HG03432 (cell line): ENCODE measurements around the gene PLD1.

Experiments
- ATAC-seq: cut with Tn5 transposase; IDR thresholded peaks from one replicate; pipeline ENCODE4 v1.9.1; 2021; ENCODE audit warnings: mild to moderate bottlenecking, moderate library complexity; ENCODE audit not compliant: unreplicated experiment

Gene PLD1

DNA sequence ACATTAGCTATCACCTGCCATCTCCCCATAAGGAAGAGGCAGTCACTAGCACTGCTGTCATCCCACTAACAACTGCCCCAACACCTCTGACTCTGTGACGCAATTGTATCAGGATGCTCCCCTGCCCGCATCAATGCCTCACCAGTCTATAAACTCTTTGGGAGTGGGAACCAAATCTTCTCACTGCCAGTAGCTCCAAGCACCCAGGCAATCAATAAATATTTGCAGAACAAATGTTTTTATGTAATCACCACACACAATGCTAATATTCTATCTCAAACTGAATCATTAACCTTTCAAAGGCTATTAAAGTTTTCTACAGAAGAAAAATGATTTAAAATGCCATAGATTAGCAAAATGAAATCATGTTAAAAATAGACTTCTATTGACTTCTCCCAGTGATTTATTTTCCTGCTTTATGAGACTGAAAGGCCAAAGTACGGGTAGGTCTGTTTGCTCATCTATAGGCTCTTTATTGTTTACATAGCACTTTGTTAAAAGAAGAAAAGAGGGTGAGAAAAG lies 131.3 kb downstream of the PLD1 start:
- ATAC-seq = no peak

GRCh38 chr3:171677706-171678105 lies 132.6 kb downstream of the PLD1 start:
- ATAC-seq = no peak

DNA sequence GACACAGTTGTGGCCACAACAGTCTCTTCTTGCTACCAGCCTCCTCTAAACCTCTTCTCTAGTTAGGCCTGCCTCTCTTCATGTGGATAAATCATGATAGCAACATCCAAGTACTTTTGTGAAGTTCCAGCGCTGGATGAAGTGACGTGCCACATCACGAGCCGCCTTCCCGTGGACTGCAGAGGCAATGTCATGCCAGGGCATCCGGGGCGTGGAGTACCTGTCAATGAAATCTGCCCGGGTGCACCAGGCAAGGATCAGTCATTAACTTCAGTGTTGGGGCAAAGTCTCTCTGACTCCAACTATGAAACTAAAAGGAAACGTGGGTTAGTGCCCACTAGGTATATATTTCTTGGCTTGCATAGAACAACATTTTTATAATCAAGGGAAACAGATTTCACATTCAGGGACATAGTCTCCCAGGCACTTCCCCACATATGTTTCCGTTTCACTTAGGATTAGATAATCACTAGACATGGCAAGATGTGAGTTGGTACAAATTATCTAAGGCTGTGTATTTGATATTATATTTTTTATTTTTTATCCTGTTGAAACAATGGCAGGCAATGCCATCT lies 133.6 kb downstream of the PLD1 start:
- no peak for ATAC-seq

GRCh38 chr3:171673951-171674350 lies 136.3 kb downstream of the PLD1 start:
- ATAC-seq = no peak

GRCh38 chr3:171672538-171672937 lies 137.7 kb downstream of the PLD1 start:
- no peak for ATAC-seq

- no peak for ATAC-seq
Observed at GRCh38 chr3:171672124-171672523, 138.2 kb downstream of the PLD1 start.

DNA sequence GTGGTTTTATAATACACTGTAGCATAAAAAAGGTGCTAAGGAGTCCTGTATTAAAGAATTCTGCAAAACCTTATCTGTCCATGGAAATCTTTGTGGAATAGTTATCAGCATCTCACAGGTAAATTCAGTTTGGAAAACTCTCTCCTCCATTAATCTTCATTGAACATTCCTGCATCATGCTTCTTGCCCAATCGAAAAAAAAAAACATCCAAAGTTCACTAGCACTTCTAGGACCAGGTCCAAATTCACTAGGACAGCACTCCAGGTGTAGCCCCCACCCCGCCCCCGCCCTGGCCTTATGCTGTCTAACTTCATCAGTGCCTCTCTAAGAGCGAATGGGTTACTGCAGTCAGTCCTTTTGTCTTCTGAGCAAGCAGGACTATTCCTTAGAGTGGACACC lies 138.6 kb downstream of the PLD1 start:
- ATAC-seq = no peak

DNA sequence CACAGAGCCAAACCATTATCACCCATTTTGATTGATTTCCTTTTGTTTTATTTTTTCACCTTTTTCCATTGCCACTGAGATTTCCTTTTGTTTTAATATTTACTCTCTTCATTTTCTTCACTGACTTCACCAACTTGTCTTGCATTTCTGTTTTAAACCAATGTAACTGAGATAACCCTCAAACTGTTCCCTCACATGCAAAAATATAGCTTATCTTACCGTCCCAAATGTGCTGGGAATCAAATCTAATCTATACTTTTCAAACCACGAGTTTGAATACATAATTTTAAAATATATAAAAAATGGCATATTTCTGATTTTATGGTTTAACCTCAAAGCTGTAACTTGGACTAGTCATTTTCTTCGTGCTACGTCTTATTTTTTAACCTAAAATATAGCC lies 143.8 kb downstream of the PLD1 start:
- ATAC-seq = no peak

GRCh38 chr3:171663805-171664204 lies 146.5 kb downstream of the PLD1 start:
- no peak for ATAC-seq

DNA sequence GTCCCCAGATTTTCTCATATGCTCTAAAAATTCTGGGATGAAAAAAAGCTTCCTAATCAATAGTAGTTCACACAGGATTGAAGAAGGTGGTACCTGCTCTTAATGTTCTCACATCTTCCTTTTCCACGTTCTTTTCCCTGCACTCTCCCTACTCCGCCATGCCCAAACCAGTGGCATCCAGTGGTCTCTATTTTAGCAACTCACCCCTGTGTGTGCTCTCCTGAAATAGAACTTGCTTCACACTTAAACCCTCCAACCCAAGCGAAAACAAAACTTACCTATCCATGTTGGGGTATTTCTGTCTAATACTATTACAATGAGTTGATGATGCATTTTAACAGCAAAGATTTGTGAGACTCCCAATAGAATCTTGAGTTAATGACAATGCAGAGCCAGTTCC lies 148.8 kb downstream of the PLD1 start:
- no peak for ATAC-seq

DNA sequence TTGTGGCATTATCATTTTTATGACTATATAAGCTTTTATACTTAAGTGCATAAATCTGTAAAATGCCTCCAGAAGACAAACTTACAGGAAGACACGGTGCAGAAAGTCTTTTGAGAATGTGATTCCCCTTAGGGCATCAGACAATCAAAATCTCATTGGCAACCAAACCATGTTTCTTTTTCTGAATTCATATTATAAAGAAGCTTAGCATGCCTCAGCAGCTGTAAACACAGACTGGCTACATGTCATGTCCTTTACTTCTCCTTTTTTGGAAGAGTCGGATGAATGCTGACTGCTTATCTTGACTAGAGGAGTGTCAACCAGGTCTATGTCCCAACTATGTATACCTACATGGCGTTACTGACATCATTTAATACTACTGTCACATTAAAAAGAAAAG lies 150.1 kb downstream of the PLD1 start:
- ATAC-seq = no peak

GRCh38 chr3:171658841-171659240 lies 151.4 kb downstream of the PLD1 start:
- no peak for ATAC-seq

DNA sequence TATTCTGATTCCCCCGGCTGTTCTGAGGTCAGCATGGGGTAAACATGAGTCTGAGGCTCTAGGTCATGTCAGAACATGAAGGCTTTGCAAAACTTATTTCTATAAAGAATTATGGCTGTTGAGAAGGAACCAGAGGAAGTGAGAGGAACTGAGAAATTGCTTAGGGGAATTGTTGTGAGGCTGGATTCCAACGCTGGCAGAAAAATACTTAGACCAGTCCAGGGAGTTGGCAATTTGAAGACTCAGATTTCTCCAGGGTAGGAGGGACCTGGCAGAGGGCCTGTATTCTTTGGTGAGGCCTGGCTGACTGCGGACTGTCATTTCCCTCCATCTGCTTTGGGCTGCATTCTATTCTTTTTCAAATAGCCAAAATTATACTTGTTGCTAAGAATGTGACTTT lies 155.5 kb downstream of the PLD1 start:
- ATAC-seq = no peak

DNA sequence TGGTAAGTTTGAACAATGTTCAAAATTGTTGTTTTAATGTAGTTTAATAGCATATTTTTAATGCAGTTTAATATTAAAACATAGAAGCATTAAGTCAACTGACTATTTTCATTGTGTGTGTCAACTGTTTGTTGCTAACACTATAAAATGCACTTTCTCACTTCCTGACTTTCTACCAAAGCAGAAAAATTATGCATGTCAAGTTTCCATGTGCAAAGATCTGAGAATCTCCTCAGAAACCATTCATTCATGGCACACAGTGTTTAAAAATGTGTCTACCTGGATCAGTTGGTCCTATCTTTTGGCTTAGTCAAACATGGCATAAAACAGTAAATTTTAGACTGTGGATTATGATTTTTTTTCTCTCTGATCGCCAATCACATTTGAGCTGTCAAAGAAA lies 156.0 kb downstream of the PLD1 start:
- ATAC-seq = no peak

GRCh38 chr3:171653701-171654100 lies 156.6 kb downstream of the PLD1 start:
- ATAC-seq = no peak

GRCh38 chr3:171652932-171653331 lies 157.4 kb downstream of the PLD1 start:
- ATAC-seq = no peak

DNA sequence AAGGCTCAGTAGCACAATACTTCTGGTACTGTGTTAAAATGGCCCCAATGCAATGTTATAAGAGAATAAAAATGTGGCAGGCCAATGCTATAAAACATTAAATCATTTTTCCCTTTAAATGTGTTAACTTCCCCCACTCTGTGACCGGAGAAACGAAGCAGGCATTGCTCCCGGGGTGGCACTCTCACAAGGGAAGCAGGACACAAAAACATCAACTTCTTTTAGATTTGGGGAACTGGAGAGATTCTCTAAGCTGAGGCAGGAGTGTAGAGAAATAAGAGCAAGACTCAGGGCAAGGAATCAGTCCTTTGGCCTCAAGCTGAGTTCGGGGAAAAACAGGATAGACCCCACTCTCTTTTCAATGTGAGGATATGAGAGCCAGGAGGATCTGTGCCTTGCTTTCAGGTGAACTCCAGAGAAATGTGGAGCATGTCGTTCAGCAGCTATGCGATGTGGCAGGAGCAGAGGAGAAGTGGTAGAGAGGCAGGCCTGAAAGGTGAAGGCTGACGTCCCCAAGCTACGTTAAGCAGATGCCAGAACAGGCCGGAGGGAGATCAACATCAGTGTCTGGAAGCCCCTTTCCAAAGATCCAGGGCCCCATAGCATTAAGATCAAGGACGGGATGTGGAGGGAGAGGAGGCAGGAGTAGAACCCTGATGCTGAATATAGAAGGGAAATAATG lies 160.2 kb downstream of the PLD1 start:
- no peak for ATAC-seq

- ATAC-seq = no peak
Observed at GRCh38 chr3:171649267-171649666, 161.0 kb downstream of the PLD1 start.

DNA sequence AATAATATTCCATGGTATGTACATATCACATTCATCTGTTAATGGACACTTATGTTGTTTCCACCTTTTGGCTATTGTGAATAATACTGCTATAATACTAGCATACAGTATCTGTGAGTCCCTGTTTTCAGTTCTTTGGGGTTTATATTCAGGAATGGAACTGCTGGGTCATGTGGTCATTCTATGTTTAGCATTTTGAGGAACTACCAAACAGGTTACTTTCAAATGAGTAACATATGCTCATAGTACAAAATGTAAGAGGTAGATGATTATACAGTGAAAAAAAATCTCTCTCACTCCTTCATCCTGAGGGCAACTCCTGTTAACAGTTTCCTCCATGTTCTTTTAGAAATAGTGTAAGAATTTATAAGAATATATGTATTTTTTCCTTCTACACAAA lies 162.2 kb downstream of the PLD1 start:
- ATAC-seq = peak; percentile 51

DNA sequence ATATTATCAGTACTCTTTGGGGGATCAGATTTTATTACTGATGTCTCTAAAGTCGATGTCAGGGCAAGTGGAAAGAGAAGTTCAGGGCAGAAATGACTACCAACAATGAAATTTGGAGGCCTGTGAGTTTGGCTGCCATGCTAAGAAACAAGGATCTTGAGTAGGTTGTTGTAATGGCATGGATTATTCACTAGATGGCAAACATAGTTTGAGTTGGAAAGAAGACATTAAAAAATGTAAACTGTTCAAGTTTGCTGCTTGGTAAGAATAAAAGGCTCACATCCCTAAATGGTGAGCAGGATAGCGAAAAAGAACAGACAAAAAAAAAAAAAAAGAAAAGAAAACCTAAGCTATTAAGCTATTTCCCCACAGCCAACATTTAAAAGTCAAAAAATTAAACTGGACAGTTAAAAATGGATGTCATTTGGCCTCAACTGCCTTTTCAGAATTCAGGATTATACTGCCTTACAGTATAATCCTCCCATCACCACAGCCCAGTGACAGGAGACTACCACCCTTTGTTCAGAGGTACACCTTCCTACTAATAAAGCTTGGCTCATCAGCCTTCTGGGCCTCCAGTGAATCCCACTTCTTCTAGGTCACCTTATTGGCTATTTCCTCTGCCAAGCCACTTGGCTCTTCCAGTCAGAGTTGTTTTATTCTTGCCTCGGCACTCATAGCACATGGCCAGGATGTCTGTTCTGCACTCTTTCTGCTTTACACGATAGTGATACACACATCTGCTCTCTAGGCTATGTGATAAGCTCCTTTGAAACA lies 163.7 kb downstream of the PLD1 start:
- no peak for ATAC-seq

DNA sequence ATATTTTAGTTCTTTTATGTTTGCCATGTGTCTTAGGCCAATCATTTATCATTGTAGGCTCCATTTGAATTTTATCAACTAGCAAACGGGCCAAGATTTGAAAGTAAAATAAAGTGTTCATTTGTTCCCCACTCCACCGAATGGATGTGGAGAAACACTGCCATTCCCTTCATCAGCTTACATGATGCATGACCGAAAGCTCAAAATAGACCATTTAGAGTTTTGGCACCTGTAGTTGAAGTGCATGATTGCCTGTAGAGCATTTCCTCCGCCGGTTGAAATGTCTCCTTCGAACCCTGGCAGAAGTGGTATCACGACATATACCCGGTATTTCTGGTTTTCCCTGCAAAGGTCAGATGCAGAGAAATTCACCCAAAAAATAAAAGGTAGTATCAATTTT lies 165.6 kb downstream of the PLD1 start:
- ATAC-seq = no peak

- no peak for ATAC-seq
Observed at GRCh38 chr3:171643681-171644080, 166.6 kb downstream of the PLD1 start.
